GM18951 (cell line): ENCODE results near the gene DIAPH3.

ENCODE experiments used
- POLR2A ChIP-seq: IDR thresholded peaks from 4 replicates; pipeline ENCODE4 v1.6.1; 2011; ENCODE audit warnings: mild to moderate bottlenecking; ENCODE audit not compliant: insufficient read length, insufficient read depth; ENCODE audit errors: extremely low read depth
- in situ Hi-C: fragments of 300-500 bp; cut with MboI; formaldehyde crosslinking; loops from one replicate; pipeline ENCODE4 v1.12.0; 2022; ENCODE audit warnings: low sequenced_read_pairs, mixed read lengths, inconsistent platforms; ENCODE audit not compliant: unreplicated experiment

DIAPH3 gene

DNA sequence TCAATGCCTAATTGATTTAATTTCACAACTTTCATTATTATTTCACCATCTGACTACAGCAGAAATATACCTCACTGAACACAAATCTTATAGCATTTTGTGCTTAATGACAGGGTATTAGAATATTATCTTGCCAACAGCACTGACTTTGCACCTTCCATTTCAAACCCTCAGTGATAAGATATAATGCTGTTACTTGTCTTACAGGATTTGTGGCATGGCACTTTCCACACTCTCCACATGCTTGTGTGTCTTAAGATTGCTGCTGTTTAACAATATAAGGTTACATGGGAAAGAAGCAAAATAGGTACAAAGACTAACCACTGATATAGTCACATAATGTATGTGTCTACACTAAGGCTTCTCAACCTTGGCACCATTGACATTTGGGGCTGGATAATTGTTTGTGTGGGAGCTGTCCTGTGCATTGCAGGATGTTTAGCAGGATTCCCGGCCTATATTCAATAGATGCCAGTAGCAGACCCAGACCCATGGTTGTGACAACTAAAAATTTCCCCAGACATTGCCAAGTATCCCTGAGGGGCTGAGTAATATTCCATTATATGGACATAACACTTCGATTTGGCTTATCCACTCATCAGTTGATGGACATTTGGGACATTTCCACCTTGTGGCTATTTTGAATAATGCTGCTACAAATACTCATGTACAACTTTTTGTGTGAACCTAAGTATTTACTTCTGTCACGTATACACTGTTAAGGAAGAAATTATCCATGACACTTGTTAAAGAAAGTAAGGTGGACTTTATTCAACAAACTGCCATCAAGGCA is 5.7 kb upstream of the DIAPH3 start:
- no peak for TF ChIP-seq POLR2A
- in situ Hi-C loops, result no loop called here

- in situ Hi-C loops, result no loop called here
- no peak for TF ChIP-seq POLR2A
Measured at GRCh38 chr13:60167121-60167520, 3.4 kb upstream of the DIAPH3 start.

DNA sequence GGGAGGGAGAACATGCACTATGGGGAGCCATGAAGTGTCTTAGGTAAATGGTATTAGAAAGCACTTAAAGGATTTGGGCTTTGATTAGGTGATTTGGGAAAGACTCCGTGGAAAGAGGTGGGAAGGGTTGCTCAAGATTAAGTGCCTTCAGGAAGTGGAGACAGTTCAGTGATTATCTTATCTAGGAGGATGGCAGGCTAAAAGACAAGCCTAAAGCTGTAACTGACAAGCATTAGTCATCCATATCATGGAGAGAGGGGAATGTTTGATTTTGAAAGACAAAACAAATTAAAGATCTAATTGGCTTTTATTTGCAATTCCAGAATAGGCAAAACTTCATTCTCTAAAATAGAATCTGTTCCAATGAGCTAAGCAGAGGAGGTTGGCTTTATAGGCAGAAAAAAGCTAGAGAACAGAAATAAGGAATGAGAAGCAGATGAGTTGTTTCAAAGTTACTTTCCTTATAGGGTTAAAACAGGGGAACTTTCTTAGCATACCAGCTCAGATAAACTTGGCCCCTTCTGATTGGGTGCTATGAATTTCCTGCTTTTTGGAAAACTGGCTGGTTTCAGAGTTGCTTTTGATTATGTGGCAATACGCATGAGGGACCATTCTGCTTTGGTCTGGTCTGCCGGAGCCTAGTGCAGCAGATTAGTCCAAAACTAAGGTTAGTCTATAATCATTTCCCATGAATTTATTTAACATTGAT is 1.8 kb upstream of the DIAPH3 start:
- in situ Hi-C loops, result no loop called here
- TF ChIP-seq POLR2A, result no peak

- TF ChIP-seq POLR2A, result no peak
- in situ Hi-C loops, result no loop called here
Measured at GRCh38 chr13:60164234-60164889, 634 bp upstream of the DIAPH3 start.

DNA sequence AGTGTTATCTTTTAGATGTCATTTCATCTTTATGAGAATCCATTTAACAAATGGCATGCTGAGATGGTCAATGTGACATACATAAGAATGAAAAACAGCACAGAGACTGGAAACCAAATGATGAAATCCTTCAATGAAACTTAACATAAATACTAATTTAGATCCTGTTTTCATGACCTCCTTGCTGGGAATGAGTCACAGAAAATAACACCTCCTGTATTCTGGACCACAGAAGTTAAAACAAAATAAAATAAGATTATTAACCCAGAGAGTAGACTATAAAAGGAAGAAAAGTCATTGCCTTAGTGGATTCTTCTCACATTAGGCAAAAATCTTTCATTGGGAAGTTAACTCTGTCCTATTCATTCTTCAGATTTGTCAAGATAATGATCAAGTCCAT is 1.6 kb downstream of the DIAPH3 start:
- in situ Hi-C loops, result no loop called here
- TF ChIP-seq POLR2A, result no peak

DNA sequence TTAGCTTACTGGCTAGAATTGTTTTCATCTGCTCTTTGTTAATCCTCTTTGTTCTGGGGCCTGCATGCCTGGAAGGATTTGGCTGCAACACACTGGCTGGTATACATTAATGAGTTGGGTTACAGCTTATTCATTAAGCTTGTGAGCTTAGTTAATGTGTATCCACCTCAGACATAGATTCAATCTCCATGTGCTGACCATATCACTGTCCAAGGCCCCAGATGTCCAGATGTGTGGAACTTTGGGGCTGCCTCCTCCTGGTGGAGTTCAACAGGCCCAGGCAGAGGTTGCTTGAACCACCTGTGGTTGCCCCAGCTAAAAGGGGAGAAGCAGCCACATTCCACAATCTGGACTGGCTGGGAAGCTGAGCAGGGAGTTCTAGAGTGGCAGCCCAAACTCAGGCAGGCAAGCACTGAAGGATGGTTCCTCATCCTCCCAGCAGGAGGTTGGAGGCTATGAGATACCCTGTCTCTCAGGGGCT is 5.4 kb downstream of the DIAPH3 start:
- in situ Hi-C loops, result no loop called here
- no peak for TF ChIP-seq POLR2A

DNA sequence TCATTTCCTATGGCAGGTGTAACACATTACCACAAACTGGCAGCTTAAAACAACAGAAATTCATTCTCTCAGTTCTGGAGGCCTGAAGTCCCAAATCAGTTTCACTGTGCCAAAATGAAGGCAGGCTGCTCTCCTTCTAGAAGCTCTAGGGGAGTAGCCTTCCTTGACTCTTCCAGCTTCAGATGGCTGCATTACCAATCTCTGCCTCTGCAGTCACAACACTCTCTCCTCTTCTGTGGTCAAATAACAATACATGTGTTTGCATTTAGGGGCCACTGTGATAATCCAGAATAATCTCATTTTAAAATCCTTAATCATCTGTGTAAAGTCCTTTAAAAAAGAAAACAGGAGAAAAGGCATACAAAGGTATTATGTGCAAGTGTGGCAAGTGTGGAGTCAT is 7.8 kb downstream of the DIAPH3 start:
- in situ Hi-C loops, result no loop called here

GRCh38 chr13:60152904-60153303 is 10.8 kb downstream of the DIAPH3 start:
- in situ Hi-C loops, result no loop called here
- TF ChIP-seq POLR2A, result no peak

More for the DNA sequence above, 7.8 kb downstream of the DIAPH3 start:
- no peak for TF ChIP-seq POLR2A

GRCh38 chr13:60152114-60152513 is 11.6 kb downstream of the DIAPH3 start:
- no peak for TF ChIP-seq POLR2A
- in situ Hi-C loops, result no loop called here

DNA sequence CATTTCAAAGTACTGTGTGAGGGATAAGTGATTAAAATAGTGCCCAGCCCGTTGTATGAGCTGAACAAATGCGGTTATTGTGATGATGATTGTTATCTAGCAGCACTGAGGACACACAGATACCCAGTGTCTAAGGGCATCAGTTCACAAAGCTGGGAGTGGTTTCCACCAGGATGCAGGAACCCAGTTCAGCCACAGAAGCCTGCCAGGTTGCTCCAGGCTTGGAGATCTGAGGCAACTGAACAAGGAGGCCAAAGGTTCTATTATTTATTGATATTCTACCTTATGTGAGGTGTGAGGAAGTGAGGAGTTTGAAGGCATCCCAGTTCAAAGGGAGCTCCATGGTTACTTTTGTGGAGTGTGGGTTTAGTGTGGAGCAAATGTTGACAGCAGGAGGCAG is 13.2 kb downstream of the DIAPH3 start:
- in situ Hi-C loops, result no loop called here
- TF ChIP-seq POLR2A, result no peak

DNA sequence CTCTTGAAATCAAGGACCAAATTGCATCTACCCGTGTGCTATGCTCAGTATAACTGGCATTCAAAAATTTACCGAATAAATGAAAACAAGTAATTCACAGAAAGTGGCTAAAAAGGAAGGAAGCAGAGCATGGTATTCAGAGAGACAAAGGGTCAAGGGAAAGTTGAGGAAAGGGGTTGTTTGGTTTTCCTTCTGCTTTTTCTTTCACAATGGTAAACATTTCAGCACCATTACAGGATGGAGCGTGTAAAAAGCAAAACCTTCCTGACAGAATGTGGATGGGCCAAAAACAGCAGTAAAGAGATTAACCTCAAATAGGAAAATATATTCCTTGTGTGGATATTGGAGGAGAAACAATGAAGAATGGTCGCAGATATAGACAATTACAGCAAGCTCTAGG is 14.8 kb downstream of the DIAPH3 start:
- TF ChIP-seq POLR2A, result no peak
- in situ Hi-C loops, result no loop called here

DNA sequence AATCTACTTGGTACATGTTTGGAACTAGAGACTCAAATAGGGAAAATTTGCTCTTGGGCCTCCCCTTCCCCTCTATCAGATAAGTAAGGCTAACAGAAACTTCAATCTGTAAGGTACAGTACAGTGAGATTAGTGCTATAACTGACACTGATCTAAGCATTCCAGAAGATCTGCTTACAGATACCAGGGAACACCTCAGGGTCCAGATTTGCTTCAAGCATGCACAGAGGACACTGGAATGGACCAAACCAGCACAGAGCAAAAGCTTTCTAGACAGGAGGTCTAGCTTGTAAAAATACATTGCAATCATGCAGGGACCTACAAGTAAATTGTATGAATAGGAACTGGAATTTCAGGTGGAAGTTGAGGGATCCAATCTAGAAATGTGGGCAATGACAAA is 16.4 kb downstream of the DIAPH3 start:
- in situ Hi-C loops, result no loop called here
- TF ChIP-seq POLR2A, result no peak

GRCh38 chr13:60146471-60146870 is 17.3 kb downstream of the DIAPH3 start:
- in situ Hi-C loops, result no loop called here
- TF ChIP-seq POLR2A, result no peak

GRCh38 chr13:60143775-60144174 is 20.0 kb downstream of the DIAPH3 start:
- in situ Hi-C loops, result no loop called here
- TF ChIP-seq POLR2A, result no peak

- in situ Hi-C loops, result no loop called here
Measured at GRCh38 chr13:60139272-60139671, 24.5 kb downstream of the DIAPH3 start.

More at GRCh38 chr13:60139272-60139671, 24.5 kb downstream of the DIAPH3 start:
- TF ChIP-seq POLR2A, result no peak
